Measurements from ENCODE around the gene SSBP3. TPM values are rescaled to one million over a fixed set of nuclear protein-coding genes. Genes with fewer than 3 reads are reported as not detected.

SSBP3 gene
- total RNA-seq, 1 donor, result 14.5 TPM

GRCh38 chr1:54239631-54240031 lies 166.6 kb downstream of the SSBP3 start:
- H3K4me2 ChIP-seq (ENCODE audit: insufficient read depth, low read length), result no peak overlapping the region
- H3K27me3 ChIP-seq (ENCODE audit: insufficient read depth, low read length), result no peaks in the 10 kb centered on the region
- no peak overlapping the region for H3K27ac ChIP-seq (ENCODE audit: low read depth, low read length)
- peaks cover 36% of the 10 kb centered on the region for H3K36me3 ChIP-seq (ENCODE audit: insufficient read depth, low read length)
- no peak overlapping the region for H3K4me3 ChIP-seq (ENCODE audit: insufficient read depth, low read length)
- H3K9me3 ChIP-seq (ENCODE audit: low read depth, low read length), result no peaks in the 10 kb centered on the region
- no peaks in the 10 kb centered on the region for H3K79me2 ChIP-seq (ENCODE audit: insufficient read depth, low read length)
- H4K20me1 ChIP-seq (ENCODE audit: insufficient read depth, low read length), result no peaks in the 10 kb centered on the region
- H3K4me1 ChIP-seq (ENCODE audit: insufficient read depth, low read length), result peaks cover 3% of the 10 kb centered on the region
- TF ChIP-seq CTCF (IDR thresholded peaks at IDR 0.05; ENCODE audit: extremely low read depth, low read depth, low read length), result no peak
- peak; percentile 13 for DNase-seq (ENCODE audit: insufficient read length, low spot score, missing footprints)
- no peak overlapping the region for H2AFZ ChIP-seq (ENCODE audit: low read length)

- no peak overlapping the region for H3K4me2 ChIP-seq (ENCODE audit: insufficient read depth, low read length)
- no peaks in the 10 kb centered on the region for H3K9me3 ChIP-seq (ENCODE audit: low read depth, low read length)
- peak; percentile 27 for DNase-seq (ENCODE audit: insufficient read length, low spot score, missing footprints)
- H4K20me1 ChIP-seq (ENCODE audit: insufficient read depth, low read length), result no peaks in the 10 kb centered on the region
- H3K27me3 ChIP-seq (ENCODE audit: insufficient read depth, low read length), result no peaks in the 10 kb centered on the region
- H3K79me2 ChIP-seq (ENCODE audit: insufficient read depth, low read length), result no peaks in the 10 kb centered on the region
- H3K36me3 ChIP-seq (ENCODE audit: insufficient read depth, low read length), result peaks cover 36% of the 10 kb centered on the region
- H3K27ac ChIP-seq (ENCODE audit: low read depth, low read length), result no peak overlapping the region
- no peak for TF ChIP-seq CTCF (IDR thresholded peaks at IDR 0.05; ENCODE audit: extremely low read depth, low read depth, low read length)
- H3K4me3 ChIP-seq (ENCODE audit: insufficient read depth, low read length), result no peak overlapping the region
- H3K4me1 ChIP-seq (ENCODE audit: insufficient read depth, low read length), result peaks cover 3% of the 10 kb centered on the region
- no peak overlapping the region for H2AFZ ChIP-seq (ENCODE audit: low read length)
These were observed 167.2 kb downstream of the SSBP3 start for GRCh38 chr1:54239035-54239383.

- no peak overlapping the region for H3K27ac ChIP-seq (ENCODE audit: low read depth, low read length)
- TF ChIP-seq CTCF (IDR thresholded peaks at IDR 0.05; ENCODE audit: extremely low read depth, low read depth, low read length), result no peak
- H3K79me2 ChIP-seq (ENCODE audit: insufficient read depth, low read length), result no peaks in the 10 kb centered on the region
- DNase-seq (ENCODE audit: insufficient read length, low spot score, missing footprints), result peak; percentile 48
- no peaks in the 10 kb centered on the region for H3K27me3 ChIP-seq (ENCODE audit: insufficient read depth, low read length)
- peaks cover 3% of the 10 kb centered on the region for H3K4me1 ChIP-seq (ENCODE audit: insufficient read depth, low read length)
- H3K4me3 ChIP-seq (ENCODE audit: insufficient read depth, low read length), result no peak overlapping the region
- no peaks in the 10 kb centered on the region for H3K9me3 ChIP-seq (ENCODE audit: low read depth, low read length)
- H3K4me2 ChIP-seq (ENCODE audit: insufficient read depth, low read length), result no peak overlapping the region
- no peak overlapping the region for H2AFZ ChIP-seq (ENCODE audit: low read length)
- H3K36me3 ChIP-seq (ENCODE audit: insufficient read depth, low read length), result peaks cover 36% of the 10 kb centered on the region
- H4K20me1 ChIP-seq (ENCODE audit: insufficient read depth, low read length), result no peaks in the 10 kb centered on the region
These were observed 167.7 kb downstream of the SSBP3 start for GRCh38 chr1:54238353-54239034.

- Histone ChIP-seq H2AFZ (ENCODE audit: low read length) (no peak overlapping the region), H4K20me1 (ENCODE audit: insufficient read depth, low read length) (no peaks in the 10 kb centered on the region), H3K79me2 (ENCODE audit: insufficient read depth, low read length) (no peaks in the 10 kb centered on the region), H3K4me3 (ENCODE audit: insufficient read depth, low read length) (no peak overlapping the region), H3K4me2 (ENCODE audit: insufficient read depth, low read length) (no peak overlapping the region), H3K27ac (ENCODE audit: low read depth, low read length) (no peak overlapping the region), H3K9me3 (ENCODE audit: low read depth, low read length) (no peaks in the 10 kb centered on the region), H3K36me3 (ENCODE audit: insufficient read depth, low read length) (peaks cover 32% of the 10 kb centered on the region), H3K4me1 (ENCODE audit: insufficient read depth, low read length) (peaks cover 3% of the 10 kb centered on the region), H3K27me3 (ENCODE audit: insufficient read depth, low read length) (no peaks in the 10 kb centered on the region)
- no peak for TF ChIP-seq CTCF (IDR thresholded peaks at IDR 0.05; ENCODE audit: extremely low read depth, low read depth, low read length)
- peak; percentile 74 for DNase-seq (ENCODE audit: insufficient read length, low spot score, missing footprints)
These were observed 168.6 kb downstream of the SSBP3 start for GRCh38 chr1:54237586-54237985.

Measured in osteoblast (primary cell).